Skin epidermis (tissue), 12 donors: ENCODE results near the gene JPT1.
"Not testable (repeated sequence)": the region's sequence is repeated elsewhere in the genome, so short reads cannot be mapped to it uniquely, and the experiment has no call there.

Experiments
- H3K27ac ChIP-seq, 21 experiments: fragments of 200-600 bp; sonication (generic) in 11 of 21; one replicate each; pipeline ENCODE4 v1.5.0; 2020; ENCODE audit warnings: mild to moderate bottlenecking in 3 of 21, inconsistent platforms in 2 of 21, moderate library complexity in 2 of 21
- H3K4me3 ChIP-seq, 7 experiments: fragments of 200-600 bp; sonication (generic) in 2 of 7; one replicate each; pipeline ENCODE4 v1.5.0; 2020; ENCODE audit warnings: inconsistent platforms in 2 of 7, mild to moderate bottlenecking in 2 of 7, moderate library complexity in 1 of 7

JPT1 gene, protein sequence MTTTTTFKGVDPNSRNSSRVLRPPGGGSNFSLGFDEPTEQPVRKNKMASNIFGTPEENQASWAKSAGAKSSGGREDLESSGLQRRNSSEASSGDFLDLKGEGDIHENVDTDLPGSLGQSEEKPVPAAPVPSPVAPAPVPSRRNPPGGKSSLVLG

DNA sequence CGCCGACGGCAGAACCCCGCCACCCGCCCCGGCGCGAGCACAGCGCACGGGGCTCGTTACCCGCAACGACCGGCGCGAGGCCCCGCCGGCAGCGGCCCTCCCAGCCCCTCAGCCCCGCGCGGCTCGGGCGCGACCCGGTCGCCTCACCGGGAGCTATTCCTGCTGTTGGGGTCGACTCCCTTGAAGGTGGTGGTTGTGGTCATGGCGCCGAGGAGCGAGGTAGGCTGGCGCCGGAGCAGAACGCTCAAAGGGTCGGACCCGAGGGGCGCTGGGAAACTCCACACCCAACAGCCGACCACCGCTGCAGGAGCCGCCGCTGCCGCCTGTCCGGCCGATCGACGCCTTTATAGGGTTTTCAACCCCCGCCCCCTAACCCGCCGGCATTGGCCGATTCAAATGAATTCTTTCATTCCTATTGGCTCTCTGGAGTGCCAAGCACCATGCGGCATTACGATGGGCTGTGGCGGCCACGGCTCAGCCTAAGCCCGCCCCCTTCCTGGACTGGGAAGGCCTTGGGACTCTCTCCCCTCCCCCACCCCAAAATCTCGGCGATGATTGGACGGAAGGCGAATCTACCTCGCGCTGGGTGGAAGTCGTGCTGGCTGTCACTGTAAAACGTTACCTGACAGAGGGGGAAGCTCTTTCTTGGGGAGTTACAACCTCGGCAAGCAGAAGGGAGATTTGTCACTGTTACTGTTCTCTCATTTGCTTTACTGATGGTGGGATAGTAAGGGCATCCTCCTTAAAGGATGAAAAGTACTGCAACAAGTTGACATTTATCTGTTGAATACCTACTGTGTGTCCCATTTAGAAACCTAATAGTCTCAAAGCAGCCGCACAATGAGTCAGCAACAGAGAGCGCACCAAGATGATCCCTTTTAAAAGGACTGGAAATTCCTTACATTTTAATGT lies at the start of gene JPT1:
Gene JPT1, minus strand, starts transcription at position 318 of the 912 bp plus-strand sequence. Its CDS starts 115 bp downstream, at position 203.
- peak within 1 kb of the TSS; percentile 63 to 96 (median 89) for H3K4me3 ChIP-seq
- peak within 1 kb of the TSS; percentile 3 to 93 (median 86) for H3K27ac ChIP-seq

DNA sequence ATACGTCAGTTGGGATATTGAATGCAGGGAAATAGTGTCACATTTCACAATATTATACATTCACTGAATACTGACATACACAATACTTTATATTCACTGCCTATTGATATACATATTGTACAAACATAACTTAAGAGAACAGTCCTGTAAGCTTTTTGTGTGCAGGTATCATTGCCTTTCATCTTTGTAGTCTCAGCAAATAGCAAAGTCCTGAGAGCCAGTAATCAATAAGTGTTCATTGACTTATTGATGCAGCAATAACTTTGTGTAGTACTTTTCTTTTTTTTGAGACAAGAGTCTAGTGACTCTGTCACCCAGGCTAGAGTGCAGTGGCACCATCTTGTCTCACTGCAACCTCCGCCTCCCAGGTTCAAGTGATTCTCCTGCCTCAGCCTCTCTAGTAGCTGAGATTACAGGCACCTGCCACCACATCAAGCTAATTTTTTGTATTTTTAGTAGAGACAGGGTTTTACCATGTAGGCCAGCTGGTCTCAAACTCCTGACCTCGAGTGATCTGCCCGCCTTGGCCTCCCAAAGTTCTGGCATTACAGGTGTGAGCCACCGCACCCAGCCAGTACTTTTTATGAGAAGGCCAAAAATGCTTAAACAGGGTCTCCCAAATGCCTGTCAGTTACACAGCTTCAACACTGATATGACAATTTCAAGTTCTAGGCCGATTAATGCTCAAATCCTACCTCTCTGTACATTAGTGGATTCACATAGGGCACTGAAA lies 45.7 kb upstream of the JPT1 start:
- H3K27ac ChIP-seq, result no peak overlapping the region
- H3K4me3 ChIP-seq, result no peak overlapping the region

DNA sequence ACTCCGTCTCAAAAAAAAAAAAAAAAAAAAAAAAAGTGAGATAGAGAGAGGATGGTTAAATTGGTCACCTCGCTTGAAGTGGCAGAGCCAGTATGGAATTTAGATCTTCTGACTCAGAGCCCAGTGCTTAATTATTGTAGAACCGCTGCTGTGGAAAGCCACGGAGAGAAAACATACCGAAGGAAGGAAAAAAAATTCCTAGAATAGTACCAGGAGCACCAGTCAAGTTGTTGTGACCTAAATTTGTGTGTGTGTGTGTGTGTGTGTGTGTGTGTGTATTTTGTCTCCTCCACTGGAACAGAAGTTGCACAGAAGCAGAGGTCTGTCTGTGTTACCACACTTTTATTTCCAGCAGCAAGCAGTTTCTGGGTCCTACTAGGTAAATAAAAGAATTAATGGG lies 40.6 kb upstream of the JPT1 start:
- Histone ChIP-seq H3K4me3 (no peak overlapping the region), H3K27ac (no peak overlapping the region)

- H3K27ac ChIP-seq, result no peak overlapping the region
Observed at GRCh38 chr17:75191584-75191983, 37.3 kb upstream of the JPT1 start.

GRCh38 chr17:75188614-75189013 lies 34.3 kb upstream of the JPT1 start:
- no peak overlapping the region for H3K27ac ChIP-seq
- H3K4me3 ChIP-seq, result no peak overlapping the region

More at GRCh38 chr17:75191584-75191983, 37.3 kb upstream of the JPT1 start:
- no peak overlapping the region for H3K4me3 ChIP-seq

GRCh38 chr17:75183999-75184884 lies 29.9 kb upstream of the JPT1 start:
- no peak overlapping the region for H3K4me3 ChIP-seq

DNA sequence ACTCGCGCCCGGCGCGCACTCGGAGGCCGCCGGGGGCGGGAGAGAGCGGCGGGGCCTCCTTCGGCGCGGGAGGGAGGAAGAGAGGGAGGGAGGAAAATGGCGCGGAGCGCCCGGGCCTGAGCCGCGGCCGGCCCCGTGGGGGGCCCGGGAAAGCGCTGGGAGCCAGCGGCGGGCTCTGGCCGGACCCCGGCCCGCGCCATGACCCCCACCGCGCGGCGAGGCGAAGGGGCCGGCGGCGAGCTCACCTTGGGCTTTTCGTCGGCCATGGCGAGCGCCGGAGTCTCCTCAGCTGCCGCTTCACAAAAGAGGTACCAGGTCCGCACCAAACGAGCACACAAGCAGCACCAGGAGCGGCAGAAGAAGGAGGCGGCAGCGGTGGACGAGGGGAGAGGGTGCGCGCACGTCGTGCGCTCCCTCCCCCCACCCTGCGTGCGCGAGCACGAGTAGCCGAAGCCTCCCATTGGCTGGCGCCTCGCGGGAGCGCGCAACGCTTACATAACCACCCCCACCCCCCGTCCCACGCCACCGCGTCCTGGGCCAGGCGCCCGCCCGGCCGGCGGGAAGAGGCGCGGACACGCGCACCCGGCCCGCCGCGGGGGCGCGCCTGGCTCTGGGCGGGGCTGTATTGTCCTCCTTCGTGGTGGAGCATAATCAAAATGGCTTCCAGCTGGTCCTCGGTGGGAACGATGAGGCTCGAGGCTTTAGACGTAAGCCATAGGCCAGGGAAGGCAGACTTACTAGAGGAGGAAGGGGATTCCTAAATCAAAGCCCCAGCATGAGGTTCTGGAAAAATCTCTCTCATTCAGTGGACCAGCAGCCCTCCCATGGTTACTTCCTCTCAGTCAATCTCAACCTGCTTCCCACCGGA lies 28.5 kb upstream of the JPT1 start, which contains the start of gene SUMO2:
Gene SUMO2, minus strand, starts transcription at position 391 of the 868 bp plus-strand sequence. Its CDS starts 125 bp downstream, at position 266.
- Histone ChIP-seq H3K27ac (peak within 1 kb of the TSS; percentile 95 to 100 (median 100)), H3K4me3 (peak within 1 kb of the TSS; percentile 54 to 100 (median 84))

More at GRCh38 chr17:75183999-75184884, 29.9 kb upstream of the JPT1 start:
- peak overlapping the region in 2 of 21 experiments; percentile 100 for H3K27ac ChIP-seq

DNA sequence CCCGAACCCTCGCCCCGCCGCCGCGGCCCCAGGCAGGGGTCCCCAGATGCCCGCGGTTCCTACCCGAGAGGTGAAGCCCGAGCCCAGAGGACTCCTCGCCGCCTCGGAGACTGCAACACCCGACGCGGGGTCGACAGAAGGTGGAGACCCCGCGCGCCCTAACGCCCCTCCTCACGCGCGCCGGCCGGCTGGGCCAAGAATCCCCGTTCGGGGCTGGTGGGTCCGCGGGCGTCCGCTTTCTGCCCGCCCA lies 27.9 kb upstream of the JPT1 start:
- H3K27ac ChIP-seq, result peak overlapping the region; percentile 95 to 100 (median 100)
- H3K4me3 ChIP-seq, result peak overlapping the region; percentile 54 to 100 (median 84)

- H3K27ac ChIP-seq, result peak overlapping the region; percentile 95 to 100 (median 100)
- H3K4me3 ChIP-seq, result peak overlapping the region; percentile 54 to 100 (median 84)
Observed at GRCh38 chr17:75181608-75182318, 27.5 kb upstream of the JPT1 start.

- Histone ChIP-seq H3K27ac (peak overlapping the region in 11 of 21 experiments; percentile 95 to 100 (median 99)), H3K4me3 (peak overlapping the region; percentile 54 to 100 (median 84))
Observed at GRCh38 chr17:75181110-75181509, 26.8 kb upstream of the JPT1 start.

DNA sequence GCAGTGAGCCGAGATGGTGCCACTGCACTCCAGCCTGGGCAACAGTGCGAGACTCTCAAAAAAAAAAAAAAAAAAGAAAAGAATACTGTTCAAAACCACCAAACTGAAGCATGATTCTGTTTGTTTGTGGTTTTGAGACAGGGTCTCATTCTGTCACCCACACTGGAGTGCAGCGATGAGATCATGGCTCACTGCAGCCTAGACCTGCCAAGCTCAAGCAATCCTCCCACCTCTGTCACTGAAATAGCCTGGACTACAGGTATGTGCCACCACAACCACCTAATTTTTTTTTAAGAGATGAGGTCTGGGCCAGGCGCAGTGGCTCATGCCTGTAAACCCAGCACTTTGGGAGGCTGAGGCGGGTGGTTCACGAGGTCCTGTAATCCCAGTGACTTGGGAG lies 24.1 kb upstream of the JPT1 start:
- no peak overlapping the region for H3K4me3 ChIP-seq

GRCh38 chr17:75176625-75177024 lies 22.3 kb upstream of the JPT1 start:
- H3K4me3 ChIP-seq, result no peak overlapping the region
- H3K27ac ChIP-seq, result no peak overlapping the region

More for the DNA sequence above, 24.1 kb upstream of the JPT1 start:
- H3K27ac ChIP-seq, result no peak overlapping the region

GRCh38 chr17:75174996-75175395 lies 20.7 kb upstream of the JPT1 start:
- no peak overlapping the region for H3K27ac ChIP-seq
- no peak overlapping the region for H3K4me3 ChIP-seq

GRCh38 chr17:75173526-75173925 lies 19.2 kb upstream of the JPT1 start:
- Histone ChIP-seq H3K4me3 (no peak overlapping the region), H3K27ac (no peak overlapping the region)

DNA sequence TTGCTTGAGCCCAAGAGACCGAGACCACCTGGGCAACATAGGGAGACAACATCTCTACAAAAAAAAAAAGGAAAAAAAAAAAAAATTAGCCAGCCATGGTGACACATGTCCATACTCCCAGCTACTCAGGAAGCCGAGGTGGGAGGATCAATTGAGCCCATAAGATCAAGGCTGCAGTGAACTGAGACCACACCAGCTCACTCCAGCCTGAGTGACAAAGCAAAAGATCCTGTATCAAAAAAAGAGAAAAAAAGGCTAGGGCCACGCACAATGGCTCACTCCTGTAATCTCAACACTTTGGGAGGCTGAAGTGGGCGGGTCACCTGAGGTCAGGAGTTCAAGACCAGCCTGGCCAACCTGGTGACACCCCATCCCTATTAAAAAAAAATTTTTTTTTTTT lies 14.7 kb upstream of the JPT1 start:
- H3K4me3 ChIP-seq, result no peak overlapping the region
- no peak overlapping the region for H3K27ac ChIP-seq

- H3K27ac ChIP-seq, H3K4me3 ChIP-seq: not testable (repeated sequence)
Observed at GRCh38 chr17:75164606-75165005, 10.3 kb upstream of the JPT1 start.

- H3K27ac ChIP-seq, result no peak overlapping the region
Observed at GRCh38 chr17:75163074-75163473, 8.8 kb upstream of the JPT1 start.

DNA sequence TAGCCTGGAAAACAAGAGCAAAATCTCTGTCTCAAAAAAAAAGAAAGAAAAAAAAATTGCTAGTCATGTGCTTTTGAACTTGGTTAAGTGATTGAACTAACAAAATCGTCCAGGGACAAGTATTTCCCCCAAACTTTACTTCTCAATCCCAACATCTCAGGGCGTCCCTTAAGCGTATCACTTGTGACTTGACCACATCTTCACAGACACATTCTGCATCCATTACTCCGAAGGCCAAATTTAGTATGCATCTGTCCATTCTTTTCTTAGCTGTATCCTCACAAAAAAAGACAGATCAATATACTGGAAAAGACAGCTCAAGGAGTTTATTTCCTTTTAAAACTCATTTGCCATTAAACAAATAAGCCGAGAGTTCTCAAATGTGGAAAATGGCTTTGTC lies 5.9 kb upstream of the JPT1 start:
- H3K27ac ChIP-seq, result peak overlapping the region in 1 of 21 experiments; percentile 10
- H3K4me3 ChIP-seq, result no peak overlapping the region

More at GRCh38 chr17:75163074-75163473, 8.8 kb upstream of the JPT1 start:
- no peak overlapping the region for H3K4me3 ChIP-seq
